ENCODE results near the gene ANGPTL2. TPM values are rescaled to one million over a fixed set of nuclear protein-coding genes. Genes with fewer than 3 reads are reported as not detected.

The ANGPTL2 gene
- polyA plus RNA-seq, 2 of the 4 experiments (the other 2 are of a cell fraction): 0.06 TPM; not detected in 1

GRCh38 chr9:127154003-127154389 lies 31.6 kb upstream of the ANGPTL2 start:
- ATAC-seq: no peak
- H3K27ac ChIP-seq: no peak overlapping the region
- no peak overlapping the region for H3K4me2 ChIP-seq
- peaks cover 6% of the 10 kb centered on the region for H3K4me1 ChIP-seq
- POLR2A ChIA-PET: no interaction called here
- no peak for TF ChIP-seq SREBF2 (IDR thresholded peaks at IDR 0.05)
- TF ChIP-seq MAZ (IDR thresholded peaks at IDR 0.05; ENCODE audit: borderline replicate concordance, low read depth, low read length): no peak
- TF ChIP-seq HMGXB4 (CRISPR knock-in tag; IDR thresholded peaks at IDR 0.05; ENCODE audit: borderline replicate concordance): no peak
- no peak for TF ChIP-seq RNF2 (IDR thresholded peaks at IDR 0.05; ENCODE audit: borderline replicate concordance, low read depth)
- TF ChIP-seq ESRRA (IDR thresholded peaks at IDR 0.05; ENCODE audit: borderline replicate concordance, low read length): no peak
- no peak for TF ChIP-seq GATA3 (IDR thresholded peaks at IDR 0.05; ENCODE audit: borderline replicate concordance)
- TF ChIP-seq REST (IDR thresholded peaks at IDR 0.05): no peak
- TF ChIP-seq RAD21 (conservative IDR thresholded peaks at IDR 0.05 in 1 of 2, IDR thresholded peaks at IDR 0.05 in 1 of 2): no peak
- no peak for TF ChIP-seq JUN (IDR thresholded peaks at IDR 0.05)
- H3K4me3 ChIP-seq: no peak overlapping the region
- H3K9me3 ChIP-seq: no peaks in the 10 kb centered on the region
- WGBS (ENCODE audit: missing lambda C conversion rate): 68% methylated on average over 3 of the region's 5 CpGs
- no peak for FAIRE-seq
- DNase-seq (ENCODE audit: low read depth in 1 of 2, low spot score in 1 of 2): no peak
- CTCF ChIA-PET: no interaction called here

DNA sequence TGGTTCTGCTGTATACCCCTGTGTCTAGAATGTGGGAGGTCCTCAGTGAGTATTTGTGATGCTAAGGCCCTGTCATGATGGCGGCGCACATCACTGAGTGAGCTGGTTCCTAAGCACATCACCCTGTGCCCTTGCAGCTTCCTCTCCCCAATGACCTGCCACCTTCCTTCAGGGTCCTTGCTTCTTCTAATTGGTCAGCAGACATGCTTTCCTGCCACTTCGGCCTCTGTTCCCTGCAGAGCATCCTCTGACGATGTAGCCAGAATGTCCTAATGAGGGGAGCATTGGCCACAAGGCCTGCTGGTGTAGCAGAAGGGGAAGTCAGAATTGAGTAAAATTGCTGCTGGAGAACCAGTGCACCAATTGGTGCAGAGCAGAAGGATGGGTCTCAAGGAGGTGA lies 31.1 kb upstream of the ANGPTL2 start:
- Histone ChIP-seq H3K27ac (no peak overlapping the region), H3K9me3 (no peaks in the 10 kb centered on the region), H3K4me1 (peaks cover 1% of the 10 kb centered on the region; the same call in 2 of the 3 replicates), H3K4me3 (no peak overlapping the region), H3K4me2 (no peak overlapping the region)
- ChIA-PET CTCF (interaction anchor here (0.8 to 2.1 kb wide), 3 partner anchors 11 to 45 kb away, joined by 3 to 6 read pairs (median 4); no protein-coding TSS in a partner anchor), POLR2A (no interaction called here)
- DNase-seq (ENCODE audit: low read depth in 1 of 2, low spot score in 1 of 2) (no peak), FAIRE-seq (no peak), ATAC-seq (no peak)
- 89% methylated on average over 4 of the region's 4 CpGs for WGBS (ENCODE audit: missing lambda C conversion rate)
- TF ChIP-seq ATOH8 (CRISPR knock-in tag; IDR thresholded peaks at IDR 0.05; ENCODE audit: low read depth) (no peak), RFX5 (IDR thresholded peaks at IDR 0.05) (no peak), HOXB5 (CRISPR knock-in tag; IDR thresholded peaks at IDR 0.05) (no peak), HOXB13 (CRISPR knock-in tag; IDR thresholded peaks at IDR 0.05; ENCODE audit: low read depth) (no peak), TP53 (CRISPR knock-in tag; IDR thresholded peaks at IDR 0.05) (no peak), RAD21 (conservative IDR thresholded peaks at IDR 0.05 in 1 of 2, IDR thresholded peaks at IDR 0.05 in 1 of 2) (no peak), PBX3 (IDR thresholded peaks at IDR 0.05) (no peak)
- TF ChIP-seq, protein P1, sequence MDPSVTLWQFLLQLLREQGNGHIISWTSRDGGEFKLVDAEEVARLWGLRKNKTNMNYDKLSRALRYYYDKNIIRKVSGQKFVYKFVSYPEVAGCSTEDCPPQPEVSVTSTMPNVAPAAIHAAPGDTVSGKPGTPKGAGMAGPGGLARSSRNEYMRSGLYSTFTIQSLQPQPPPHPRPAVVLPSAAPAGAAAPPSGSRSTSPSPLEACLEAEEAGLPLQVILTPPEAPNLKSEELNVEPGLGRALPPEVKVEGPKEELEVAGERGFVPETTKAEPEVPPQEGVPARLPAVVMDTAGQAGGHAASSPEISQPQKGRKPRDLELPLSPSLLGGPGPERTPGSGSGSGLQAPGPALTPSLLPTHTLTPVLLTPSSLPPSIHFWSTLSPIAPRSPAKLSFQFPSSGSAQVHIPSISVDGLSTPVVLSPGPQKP (IDR thresholded peaks at IDR 0.05; ENCODE audit: low read depth, low read length): no peak

Measured in A549 (cell line).